IPS-18c (cell line): ENCODE measurements around the gene FBXO27.

ENCODE experiments used
- H3K4me3 ChIP-seq: 2 replicates; pipeline ENCODE4 v1.7.0; 2013; ENCODE audit warnings: low read depth, mild to moderate bottlenecking, low read length, moderate library complexity; ENCODE audit not compliant: insufficient read depth
- H3K9me3 ChIP-seq: one replicate; pipeline ENCODE4 v1.6.1; 2013; ENCODE audit warnings: mild to moderate bottlenecking, low read length, moderate library complexity; ENCODE audit not compliant: control insufficient read depth, insufficient read depth

FBXO27 gene

GRCh38 chr19:39052243-39052746, 19.9 kb upstream of the FBXO27 start:
- H3K9me3 ChIP-seq = peaks cover 5% of the 10 kb centered on the region
- no peak overlapping the region for H3K4me3 ChIP-seq

- Histone ChIP-seq H3K9me3 (peaks cover 8% of the 10 kb centered on the region), H3K4me3 (no peak overlapping the region)
These were observed 14.7 kb upstream of the FBXO27 start for GRCh38 chr19:39047073-39047472.

- H3K9me3 ChIP-seq = peaks cover 10% of the 10 kb centered on the region
- no peak overlapping the region for H3K4me3 ChIP-seq
These were observed 13.9 kb upstream of the FBXO27 start for GRCh38 chr19:39046037-39046821.

- Histone ChIP-seq H3K9me3 (peaks cover 13% of the 10 kb centered on the region), H3K4me3 (no peak overlapping the region)
These were observed 13.2 kb upstream of the FBXO27 start for GRCh38 chr19:39045506-39045905.

GRCh38 chr19:39038098-39038497, 5.7 kb upstream of the FBXO27 start:
- no peak overlapping the region for H3K4me3 ChIP-seq

GRCh38 chr19:39037194-39037593, 4.8 kb upstream of the FBXO27 start:
- Histone ChIP-seq H3K4me3 (no peak overlapping the region), H3K9me3 (peaks cover 6% of the 10 kb centered on the region)

More at GRCh38 chr19:39038098-39038497, 5.7 kb upstream of the FBXO27 start:
- peaks cover 6% of the 10 kb centered on the region for H3K9me3 ChIP-seq

- Histone ChIP-seq H3K9me3 (peaks cover 6% of the 10 kb centered on the region), H3K4me3 (no peak overlapping the region)
These were observed 4.2 kb upstream of the FBXO27 start for GRCh38 chr19:39036581-39036980.

- peak overlapping the region; percentile 84 for H3K4me3 ChIP-seq
- peaks cover 4% of the 10 kb centered on the region for H3K9me3 ChIP-seq
These were observed 834 bp downstream of the FBXO27 start for GRCh38 chr19:39031368-39032062.

GRCh38 chr19:39030854-39031367, 1.4 kb downstream of the FBXO27 start:
- peak overlapping the region; percentile 84 for H3K4me3 ChIP-seq
- peaks cover 4% of the 10 kb centered on the region for H3K9me3 ChIP-seq

- H3K4me3 ChIP-seq = no peak overlapping the region
- H3K9me3 ChIP-seq = peaks cover 4% of the 10 kb centered on the region
These were observed 7.3 kb downstream of the FBXO27 start for GRCh38 chr19:39024875-39025641.

- Histone ChIP-seq H3K9me3 (no peaks in the 10 kb centered on the region), H3K4me3 (no peak overlapping the region)
These were observed 11.3 kb downstream of the FBXO27 start for GRCh38 chr19:39021063-39021462.

GRCh38 chr19:39017646-39018045, 14.7 kb downstream of the FBXO27 start:
- Histone ChIP-seq H3K9me3 (no peaks in the 10 kb centered on the region), H3K4me3 (no peak overlapping the region)

- Histone ChIP-seq H3K4me3 (no peak overlapping the region), H3K9me3 (no peaks in the 10 kb centered on the region)
These were observed 15.3 kb downstream of the FBXO27 start for GRCh38 chr19:39017026-39017425.

GRCh38 chr19:39014037-39014436, 18.3 kb downstream of the FBXO27 start:
- no peaks in the 10 kb centered on the region for H3K9me3 ChIP-seq
- H3K4me3 ChIP-seq = no peak overlapping the region

GRCh38 chr19:39009001-39009400, 23.3 kb downstream of the FBXO27 start:
- Histone ChIP-seq H3K4me3 (no peak overlapping the region), H3K9me3 (no peaks in the 10 kb centered on the region)

- H3K4me3 ChIP-seq = no peak overlapping the region
- no peaks in the 10 kb centered on the region for H3K9me3 ChIP-seq
These were observed 24.2 kb downstream of the FBXO27 start for GRCh38 chr19:39008137-39008536.

GRCh38 chr19:39007096-39007495, 25.3 kb downstream of the FBXO27 start:
- Histone ChIP-seq H3K4me3 (no peak overlapping the region), H3K9me3 (no peaks in the 10 kb centered on the region)
